H1 (cell line): Measurements from ENCODE around the gene GIGYF2.

ENCODE experiments used
- EP300 ChIP-seq, 2 experiments: IDR thresholded peaks; 1 replicate in 1 of 2; 2 replicates in 1 of 2; pipeline ENCODE4 v1.6.1; 2011 to 2012; ENCODE audit warnings: low read depth in 2 of 2, low read length in 2 of 2, mild to moderate bottlenecking in 2 of 2, borderline replicate concordance in 1 of 2, inconsistent platforms in 1 of 2, moderate library complexity in 1 of 2
- FOSL1 ChIP-seq: IDR thresholded peaks from 2 replicates; pipeline ENCODE4 v1.6.1; 2011; ENCODE audit warnings: mild to moderate bottlenecking, low read depth, low read length, moderate library complexity; ENCODE audit not compliant: insufficient read depth
- POLR2AphosphoS5 ChIP-seq: IDR thresholded peaks from 2 replicates; pipeline ENCODE4 v1.6.1; 2011; ENCODE audit warnings: low read depth, low read length
- SP1 ChIP-seq: IDR thresholded peaks from 2 replicates; pipeline ENCODE4 v1.6.1; 2011; ENCODE audit warnings: low read depth, low read length
- TBP ChIP-seq: IDR thresholded peaks from 2 replicates; pipeline ENCODE4 v1.6.1; 2011; ENCODE audit warnings: low read depth, low read length, improper control_type of control experiment
- TF ChIP-seq, protein P1 (sequence below), 3 experiments: IDR thresholded peaks; 1 replicate in 2 of 3; 2 replicates in 1 of 3; pipeline versions ENCODE4 v1.5.1 to v1.6.1; 2011; ENCODE audit warnings: low read length in 3 of 3, mild to moderate bottlenecking in 3 of 3, inconsistent platforms in 2 of 3, low read depth in 1 of 3, moderate library complexity in 1 of 3; ENCODE audit not compliant: insufficient read depth in 1 of 3; ENCODE audit errors: control extremely low read depth in 1 of 3

DNA sequence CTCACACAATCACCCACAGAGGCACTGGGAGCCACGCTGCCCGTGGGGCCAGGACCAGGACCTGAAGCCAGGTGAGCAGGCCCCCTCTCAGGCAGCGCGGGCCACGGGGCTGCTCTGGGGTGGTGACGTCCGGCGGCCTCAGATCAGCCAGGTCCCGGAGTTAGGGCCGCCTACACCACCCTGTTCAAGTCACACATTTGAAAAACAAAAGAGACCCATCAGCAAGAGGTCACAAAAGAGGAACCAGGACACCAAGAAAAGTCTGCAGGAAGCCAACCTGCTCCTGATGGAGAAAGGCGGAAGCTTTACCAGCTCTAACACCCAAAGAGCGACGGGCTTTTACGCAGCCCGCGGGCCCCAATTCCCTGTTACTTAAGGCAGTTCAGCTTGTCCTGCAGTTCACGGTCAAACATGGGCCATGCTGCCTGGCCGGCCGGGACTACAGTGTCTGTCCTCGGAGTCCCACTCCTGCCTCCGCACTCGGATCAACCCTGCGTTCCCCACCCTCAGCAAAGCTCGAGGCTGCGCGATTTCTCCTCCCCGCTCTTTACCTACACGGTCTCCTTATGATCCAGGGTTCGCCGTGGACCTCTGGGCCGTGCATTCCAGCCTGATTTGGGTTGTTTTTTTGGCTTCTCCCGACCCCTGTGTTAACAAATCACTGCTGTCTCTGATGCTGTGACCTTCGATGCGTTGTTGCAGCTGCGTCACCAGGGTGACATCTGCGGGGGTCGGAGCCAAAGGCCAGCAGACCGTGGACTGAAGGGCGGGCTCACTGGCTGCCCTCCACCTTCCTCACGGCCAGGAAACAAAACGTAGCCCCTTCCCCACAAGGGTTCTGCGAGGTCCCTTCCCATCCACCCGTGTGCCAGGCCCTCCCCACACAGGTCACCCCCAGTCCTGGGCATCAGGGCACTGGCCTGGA, 203.9 kb downstream of the GIGYF2 start:
- no peak for TF ChIP-seq FOSL1
- TF ChIP-seq, protein P1, sequence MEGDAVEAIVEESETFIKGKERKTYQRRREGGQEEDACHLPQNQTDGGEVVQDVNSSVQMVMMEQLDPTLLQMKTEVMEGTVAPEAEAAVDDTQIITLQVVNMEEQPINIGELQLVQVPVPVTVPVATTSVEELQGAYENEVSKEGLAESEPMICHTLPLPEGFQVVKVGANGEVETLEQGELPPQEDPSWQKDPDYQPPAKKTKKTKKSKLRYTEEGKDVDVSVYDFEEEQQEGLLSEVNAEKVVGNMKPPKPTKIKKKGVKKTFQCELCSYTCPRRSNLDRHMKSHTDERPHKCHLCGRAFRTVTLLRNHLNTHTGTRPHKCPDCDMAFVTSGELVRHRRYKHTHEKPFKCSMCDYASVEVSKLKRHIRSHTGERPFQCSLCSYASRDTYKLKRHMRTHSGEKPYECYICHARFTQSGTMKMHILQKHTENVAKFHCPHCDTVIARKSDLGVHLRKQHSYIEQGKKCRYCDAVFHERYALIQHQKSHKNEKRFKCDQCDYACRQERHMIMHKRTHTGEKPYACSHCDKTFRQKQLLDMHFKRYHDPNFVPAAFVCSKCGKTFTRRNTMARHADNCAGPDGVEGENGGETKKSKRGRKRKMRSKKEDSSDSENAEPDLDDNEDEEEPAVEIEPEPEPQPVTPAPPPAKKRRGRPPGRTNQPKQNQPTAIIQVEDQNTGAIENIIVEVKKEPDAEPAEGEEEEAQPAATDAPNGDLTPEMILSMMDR (IDR thresholded peaks at IDR 0.05; ENCODE audit: control extremely low read depth in 1 of 3, insufficient read depth in 1 of 3, low read depth in 1 of 3, low read length in 3 of 3): no peak
- TF ChIP-seq SP1: no peak
- TF ChIP-seq POLR2AphosphoS5: no peak
- TF ChIP-seq TBP: no peak
- TF ChIP-seq EP300 (IDR thresholded peaks at IDR 0.05; ENCODE audit: borderline replicate concordance in 1 of 2, low read depth in 2 of 2, low read length in 2 of 2): no peak
